ENCODE results near the gene INSL4.

DNA sequence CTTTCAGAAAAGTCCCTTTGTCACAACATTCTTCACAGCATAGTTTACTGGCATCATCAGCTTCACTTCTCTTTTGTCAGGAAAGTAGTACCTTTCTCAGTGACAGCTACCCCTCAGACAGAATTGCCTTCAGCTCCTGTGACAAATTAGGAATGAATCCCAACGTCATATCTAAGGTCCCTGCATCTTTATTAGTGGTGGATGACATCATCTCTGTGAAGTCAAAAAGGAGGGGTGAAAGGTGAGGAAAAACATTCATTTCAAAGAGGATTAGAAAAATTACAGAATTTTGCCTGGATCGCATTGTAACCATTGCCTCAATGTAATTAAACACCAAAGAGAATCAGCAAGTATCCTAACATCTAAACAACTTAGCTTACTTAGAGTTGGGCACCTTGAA, 37.9 kb upstream of the INSL4 start:
- TF ChIP-seq, protein P1, sequence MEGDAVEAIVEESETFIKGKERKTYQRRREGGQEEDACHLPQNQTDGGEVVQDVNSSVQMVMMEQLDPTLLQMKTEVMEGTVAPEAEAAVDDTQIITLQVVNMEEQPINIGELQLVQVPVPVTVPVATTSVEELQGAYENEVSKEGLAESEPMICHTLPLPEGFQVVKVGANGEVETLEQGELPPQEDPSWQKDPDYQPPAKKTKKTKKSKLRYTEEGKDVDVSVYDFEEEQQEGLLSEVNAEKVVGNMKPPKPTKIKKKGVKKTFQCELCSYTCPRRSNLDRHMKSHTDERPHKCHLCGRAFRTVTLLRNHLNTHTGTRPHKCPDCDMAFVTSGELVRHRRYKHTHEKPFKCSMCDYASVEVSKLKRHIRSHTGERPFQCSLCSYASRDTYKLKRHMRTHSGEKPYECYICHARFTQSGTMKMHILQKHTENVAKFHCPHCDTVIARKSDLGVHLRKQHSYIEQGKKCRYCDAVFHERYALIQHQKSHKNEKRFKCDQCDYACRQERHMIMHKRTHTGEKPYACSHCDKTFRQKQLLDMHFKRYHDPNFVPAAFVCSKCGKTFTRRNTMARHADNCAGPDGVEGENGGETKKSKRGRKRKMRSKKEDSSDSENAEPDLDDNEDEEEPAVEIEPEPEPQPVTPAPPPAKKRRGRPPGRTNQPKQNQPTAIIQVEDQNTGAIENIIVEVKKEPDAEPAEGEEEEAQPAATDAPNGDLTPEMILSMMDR (IDR thresholded peaks at IDR 0.05): no peak
- TF ChIP-seq POLR2A (IDR thresholded peaks at IDR 0.05): no peak
